ENCODE data around the gene DPP10.
"Not testable (repeated sequence)": the region's sequence is repeated elsewhere in the genome, so short reads cannot be mapped to it uniquely, and the experiment has no call there.

- not testable (repeated sequence) for TF ChIP-seq CTCF (IDR thresholded peaks at IDR 0.05; ENCODE audit: insufficient read depth, low read depth, low read length); EZH2 (IDR thresholded peaks at IDR 0.05; ENCODE audit: insufficient read depth, low read length)
Measured at GRCh38 chr2:115440746-115441145, 998.3 kb downstream of the DPP10 start.
